Measurements from ENCODE around the gene SMIM5. TPM values are rescaled to one million over a fixed set of nuclear protein-coding genes. Genes with fewer than 3 reads are reported as not detected.

Gene SMIM5
- total and polyA plus RNA-seq, 8 donors: 0.58 to 29.5 (median 7.9) TPM; not detected in 2

GRCh38 chr17:75624021-75624420, 9.2 kb upstream of the SMIM5 start:
- intact Hi-C loops (cut with DNase I; ENCODE audit: low total_unique reads): no loop called here
- DNase-seq: no peak
- TF ChIP-seq CTCF (IDR thresholded peaks at IDR 0.05) (no peak), POLR2AphosphoS5 (IDR thresholded peaks at IDR 0.05) (no peak), EP300 (IDR thresholded peaks at IDR 0.05) (no peak)
- Histone ChIP-seq H3K36me3 (peaks cover 21 to 100% (median 91%) of the 10 kb centered on the region in 4 donors), H3K9me3 (no peaks in the 10 kb centered on the region), H3K4me1 (no peaks in the 10 kb centered on the region), H3K4me3 (no peak overlapping the region), H3K27me3 (no peaks in the 10 kb centered on the region), H3K27ac (no peak overlapping the region)
- 85 to 90% (median 90%) methylated on average over 12 of the region's 12 CpGs for WGBS, 5 donors

- Histone ChIP-seq H3K9me3 (no peaks in the 10 kb centered on the region), H3K4me1 (no peaks in the 10 kb centered on the region), H3K27me3 (no peaks in the 10 kb centered on the region), H3K27ac (no peak overlapping the region), H3K4me3 (no peak overlapping the region), H3K36me3 (peaks cover 22 to 99% (median 90%) of the 10 kb centered on the region in 4 donors)
- TF ChIP-seq POLR2A (IDR thresholded peaks at IDR 0.05) (no peak), CTCF (IDR thresholded peaks at IDR 0.05) (no peak), EP300 (IDR thresholded peaks at IDR 0.05) (no peak), POLR2AphosphoS5 (IDR thresholded peaks at IDR 0.05) (no peak)
- WGBS, 5 donors: 82 to 96% (median 86%) methylated on average over 9 to 23 of the region's 23 CpGs
- DNase-seq: no peak
- intact Hi-C loops (cut with DNase I; ENCODE audit: low total_unique reads): no loop called here
Observed at GRCh38 chr17:75624714-75625345, 8.4 kb upstream of the SMIM5 start.

- Histone ChIP-seq H3K4me1 (no peaks in the 10 kb centered on the region), H3K27me3 (no peaks in the 10 kb centered on the region), H3K36me3 (peaks cover 22 to 99% (median 90%) of the 10 kb centered on the region in 4 donors), H3K4me3 (no peak overlapping the region), H3K27ac (no peak overlapping the region), H3K9me3 (no peaks in the 10 kb centered on the region)
- intact Hi-C loops (cut with DNase I; ENCODE audit: low total_unique reads): no loop called here
- TF ChIP-seq CTCF (IDR thresholded peaks at IDR 0.05): peak in 4 of 7 experiments; percentile 28 to 45 (median 34)
- TF ChIP-seq POLR2AphosphoS5 (IDR thresholded peaks at IDR 0.05): no peak
- DNase-seq: peak in 1 of 2 donors; percentile 70
- 82 to 86% (median 84%) methylated on average over 12 to 15 of the region's 15 CpGs for WGBS, 5 donors
Observed at GRCh38 chr17:75625813-75626486, 7.3 kb upstream of the SMIM5 start.

- WGBS, 5 donors: 82 to 84% (median 83%) methylated on average over 5 to 11 of the region's 11 CpGs
- intact Hi-C loops (cut with DNase I; ENCODE audit: low total_unique reads): no loop called here
- no peak for DNase-seq
Observed at GRCh38 chr17:75626496-75627038, 6.7 kb upstream of the SMIM5 start.

More at GRCh38 chr17:75626496-75627038, 6.7 kb upstream of the SMIM5 start:
- no peaks in the 10 kb centered on the region for H3K9me3 ChIP-seq
- no peak overlapping the region for H3K27ac ChIP-seq
- TF ChIP-seq POLR2A (IDR thresholded peaks at IDR 0.05) (no peak), POLR2AphosphoS5 (IDR thresholded peaks at IDR 0.05) (no peak), CTCF (IDR thresholded peaks at IDR 0.05) (no peak), EP300 (IDR thresholded peaks at IDR 0.05) (no peak)
- H3K27me3 ChIP-seq: no peaks in the 10 kb centered on the region
- H3K4me1 ChIP-seq: no peaks in the 10 kb centered on the region
- peaks cover 22 to 97% (median 91%) of the 10 kb centered on the region in 4 donors for H3K36me3 ChIP-seq
- H3K4me3 ChIP-seq: no peak overlapping the region
